Measurements from ENCODE around the gene INSIG1.

Gene INSIG1

GRCh38 chr7:155263581-155264143 lies 34.0 kb upstream of the INSIG1 start:
- ChIA-PET CTCF (interaction anchor here (0.6 to 1.5 kb wide), 3 partner anchors 254 to 337 kb away, joined by 3 read pairs; no protein-coding TSS in a partner anchor), POLR2A (no interaction called here)
- Histone ChIP-seq H3K4me3 (ENCODE audit: low read depth, low read length) (no peak overlapping the region), H3K27ac (ENCODE audit: extremely low read depth, low read depth, low read length) (no peak overlapping the region), H3K36me3 (ENCODE audit: control insufficient read depth in 2 of 2, insufficient read depth in 1 of 2, low read length in 2 of 2) (no peaks in the 10 kb centered on the region), H3K4me1 (ENCODE audit: control insufficient read depth, insufficient read depth, low read length) (no peaks in the 10 kb centered on the region), H3K9me3 (ENCODE audit: control insufficient read depth, insufficient read depth, low read depth, low read length) (no peaks in the 10 kb centered on the region)
- TF ChIP-seq ZSCAN16 (tag by site-specific recombination; IDR thresholded peaks at IDR 0.05) (0 out of 2 replicates have a peak, but pooled peaks have one; percentile 39), ZNF324 (tag by site-specific recombination; IDR thresholded peaks at IDR 0.05) (no peak), ZNF747 (tag by site-specific recombination; IDR thresholded peaks at IDR 0.05) (no peak), ZNF654 (tag by site-specific recombination; IDR thresholded peaks at IDR 0.05; ENCODE audit: low read depth) (no peak), MYNN (tag by site-specific recombination; IDR thresholded peaks at IDR 0.05; ENCODE audit: borderline replicate concordance) (0 out of 2 replicates have a peak, but pooled peaks have one; percentile 32), SCRT1 (tag by site-specific recombination; IDR thresholded peaks at IDR 0.05; ENCODE audit: borderline replicate concordance) (no peak), ZNF148 (tag by site-specific recombination; IDR thresholded peaks at IDR 0.05; ENCODE audit: borderline replicate concordance) (0 out of 2 replicates have a peak, but pooled peaks have one; percentile 50), ZNF704 (tag by site-specific recombination; IDR thresholded peaks at IDR 0.05) (no peak), GLI4 (tag by site-specific recombination; IDR thresholded peaks at IDR 0.05) (0 out of 2 replicates have a peak, but pooled peaks have one; percentile 53), YY1 (tag by site-specific recombination; IDR thresholded peaks at IDR 0.05) (no peak), ZNF311 (tag by site-specific recombination; IDR thresholded peaks at IDR 0.05; ENCODE audit: borderline replicate concordance) (peak; percentile 42; the same call in 1 of the 2 replicates), ZSCAN4 (tag by site-specific recombination; IDR thresholded peaks at IDR 0.05) (peak; percentile 41; the same call in 1 of the 2 replicates), HOXD13 (CRISPR knock-in tag; IDR thresholded peaks at IDR 0.05; ENCODE audit: borderline replicate concordance) (0 out of 2 replicates have a peak, but pooled peaks have one; percentile 37), ZFHX2 (tag by site-specific recombination; conservative IDR thresholded peaks at IDR 0.05) (peak; percentile 97), ZNF785 (tag by site-specific recombination; IDR thresholded peaks at IDR 0.05) (0 out of 2 replicates have a peak, but pooled peaks have one; percentile 27), ZFP41 (tag by site-specific recombination; IDR thresholded peaks at IDR 0.05; ENCODE audit: borderline replicate concordance) (no peak), EGR2 (tag by site-specific recombination; IDR thresholded peaks at IDR 0.05; ENCODE audit: low read depth) (peak; percentile 96)

GRCh38 chr7:155265144-155265543 lies 32.5 kb upstream of the INSIG1 start:
- Histone ChIP-seq H3K4me1 (ENCODE audit: control insufficient read depth, insufficient read depth, low read length) (no peaks in the 10 kb centered on the region), H3K36me3 (ENCODE audit: control insufficient read depth in 2 of 2, insufficient read depth in 1 of 2, low read length in 2 of 2) (no peaks in the 10 kb centered on the region), H3K27ac (ENCODE audit: extremely low read depth, low read depth, low read length) (no peak overlapping the region), H3K9me3 (ENCODE audit: control insufficient read depth, insufficient read depth, low read depth, low read length) (no peaks in the 10 kb centered on the region), H3K4me3 (ENCODE audit: low read depth, low read length) (no peak overlapping the region)
- ChIA-PET CTCF (no interaction called here), POLR2A (no interaction called here)
- no peak for TF ChIP-seq ZNF792 (tag by site-specific recombination; IDR thresholded peaks at IDR 0.05)
- TF ChIP-seq ZSCAN4 (tag by site-specific recombination; IDR thresholded peaks at IDR 0.05), result peak; percentile 38; the same call in 1 of the 2 replicates
